ENCODE measurements around the gene KRT73. TPM values are rescaled to one million over a fixed set of nuclear protein-coding genes. Genes with fewer than 3 reads are reported as not detected.

Gene KRT73
- total RNA-seq (not detected in 2 replicates), polyA plus RNA-seq (not detected in 2 replicates), polyA minus RNA-seq (not detected in 2 replicates), Bru-seq, nascent RNA (not detected), BruChase-seq, experiment 1, labeled RNA remaining after a 6-hour chase (not detected), BruChase-seq, experiment 2, labeled RNA remaining after a 2-hour chase (not detected)
- polyA plus RNA-seq (2011; cell fraction: cytosol; rRNA removed) = not detected in 2 replicates
- not detected in 2 replicates for polyA plus RNA-seq (2011; cell fraction: nucleus; rRNA removed)
- polyA plus RNA-seq (2012) = not detected in 2 replicates
- polyA minus RNA-seq (2011; cell fraction: cytosol; rRNA and poly(A)+ RNA removed) = not detected
- polyA minus RNA-seq (2011; cell fraction: nucleus; rRNA and poly(A)+ RNA removed) = not detected in 2 replicates
- long read RNA-seq = 0 reads

- intact Hi-C loops (cut with micrococcal nuclease) = no loop called here
- DNase-seq (ENCODE audit: low read depth, low spot score) = no peak
- CTCF ChIA-PET = interaction anchor here (1.1 kb wide), 1 partner anchor 261 kb away, joined by 3 read pairs; no protein-coding TSS in a partner anchor
- Histone ChIP-seq H4K20me1 (replicated peaks; ENCODE audit: control insufficient read depth, extremely low read depth, insufficient read depth, low read length) (no peaks in the 10 kb centered on the region), H3K27me3 (ENCODE audit: control insufficient read depth in 2 of 2, insufficient read depth in 2 of 2, low read length in 2 of 2) (peaks cover 2 to 7% of the 10 kb centered on the region in 2 experiments), H3K79me2 (ENCODE audit: control insufficient read depth, insufficient read depth, low read length) (no peaks in the 10 kb centered on the region), H3K9ac (replicated peaks; ENCODE audit: extremely low read depth, insufficient read depth, low read length) (no peak within 1 kb of the TSS), H2AFZ (ENCODE audit: low read depth, low read length) (no peak within 1 kb of the TSS), H3K4me2 (ENCODE audit: insufficient read depth, low read length) (no peak within 1 kb of the TSS), H3K27ac (ENCODE audit: insufficient read depth, low read depth, low read length) (no peak within 1 kb of the TSS), H3K9me1 (replicated peaks; ENCODE audit: control insufficient read depth, extremely low read depth, insufficient read depth, low read length) (no peaks in the 10 kb centered on the region), H3K9me3 (replicated peaks; ENCODE audit: control insufficient read depth, insufficient read depth, low read length) (no peaks in the 10 kb centered on the region), H3K4me3 (replicated peaks in 1 of 3; ENCODE audit: insufficient read depth in 1 of 3, low read depth in 1 of 3, low read length in 3 of 3) (no peak within 1 kb of the TSS), H3K36me3 (ENCODE audit: control insufficient read depth in 2 of 2, extremely low read depth in 1 of 2, insufficient read depth in 2 of 2, low read length in 2 of 2) (no peaks in the 10 kb centered on the region), H3K4me1 (ENCODE audit: control insufficient read depth, extremely low read depth, insufficient read depth, low read length) (no peaks in the 10 kb centered on the region)
- POLR2A ChIA-PET = no interaction called here
- FAIRE-seq = no peak
- dilution Hi-C loops (cut with MboI; ENCODE audit: extremely low pct_ligation_motif_present, low sequenced_read_pairs) = no loop called here
- no TSS peak for BruUV-seq (replicated peaks)
- TF ChIP-seq EZH2 (IDR thresholded peaks at IDR 0.05; ENCODE audit: borderline replicate concordance, low read depth, low read length, severe bottlenecking) = no peak
Measured at GRCh38 chr12:52618216-52618615, at the start of gene KRT73. Gene KRT73, minus strand, starts transcription at chr12:52618559. Its CDS starts 35 bp downstream, at chr12:52618524.

GRCh38 chr12:52667931-52668330 is 49.6 kb upstream of the KRT73 start:
- Histone ChIP-seq H2AFZ (ENCODE audit: low read depth, low read length) (no peak overlapping the region), H3K36me3 (ENCODE audit: control insufficient read depth in 2 of 2, extremely low read depth in 1 of 2, insufficient read depth in 2 of 2, low read length in 2 of 2) (no peaks in the 10 kb centered on the region), H3K27ac (ENCODE audit: insufficient read depth, low read depth, low read length) (no peak overlapping the region), H3K9ac (replicated peaks; ENCODE audit: extremely low read depth, insufficient read depth, low read length) (no peak overlapping the region), H3K9me1 (replicated peaks; ENCODE audit: control insufficient read depth, extremely low read depth, insufficient read depth, low read length) (no peaks in the 10 kb centered on the region), H3K79me2 (ENCODE audit: control insufficient read depth, insufficient read depth, low read length) (no peaks in the 10 kb centered on the region), H3K4me3 (replicated peaks in 1 of 3; ENCODE audit: insufficient read depth in 1 of 3, low read depth in 1 of 3, low read length in 3 of 3) (no peak overlapping the region), H3K4me2 (ENCODE audit: insufficient read depth, low read length) (no peak overlapping the region), H3K9me3 (replicated peaks; ENCODE audit: control insufficient read depth, insufficient read depth, low read length) (no peaks in the 10 kb centered on the region), H3K4me1 (ENCODE audit: control insufficient read depth, extremely low read depth, insufficient read depth, low read length) (no peaks in the 10 kb centered on the region), H3K27me3 (ENCODE audit: control insufficient read depth in 2 of 2, insufficient read depth in 2 of 2, low read length in 2 of 2) (peaks cover 0 to 3% of the 10 kb centered on the region in 2 experiments), H4K20me1 (replicated peaks; ENCODE audit: control insufficient read depth, extremely low read depth, insufficient read depth, low read length) (no peaks in the 10 kb centered on the region)
- FAIRE-seq (no peak), DNase-seq (ENCODE audit: low read depth, low spot score) (no peak)
- POLR2A ChIA-PET = no interaction called here
- intact Hi-C loops (cut with micrococcal nuclease) (no loop called here), dilution Hi-C loops (cut with MboI; ENCODE audit: extremely low pct_ligation_motif_present, low sequenced_read_pairs) (no loop called here)
- TF ChIP-seq EZH2 (IDR thresholded peaks at IDR 0.05; ENCODE audit: borderline replicate concordance, low read depth, low read length, severe bottlenecking) (no peak), POLR2AphosphoS5 (IDR thresholded peaks at IDR 0.05; ENCODE audit: insufficient read depth, low read depth, low read length) (no peak), JUN (IDR thresholded peaks at IDR 0.05; ENCODE audit: borderline replicate concordance, insufficient read depth, insufficient read length, low read depth) (no peak), POLR2A (IDR thresholded peaks at IDR 0.05; ENCODE audit: low read depth, low read length) (no peak), FOS (IDR thresholded peaks at IDR 0.05; ENCODE audit: borderline replicate concordance, insufficient read depth, low read length) (no peak), GATA2 (IDR thresholded peaks at IDR 0.05; ENCODE audit: insufficient read depth, insufficient read length, low read depth, low read length) (no peak), MAX (IDR thresholded peaks at IDR 0.05; ENCODE audit: insufficient read depth, insufficient read length) (no peak), CTCF (IDR thresholded peaks at IDR 0.05; ENCODE audit: extremely low read depth in 1 of 2, insufficient read depth in 1 of 2, low read depth in 1 of 2, low read length in 2 of 2) (no peak), MYC (IDR thresholded peaks at IDR 0.05; ENCODE audit: low read depth, low read length) (no peak)
- no TSS peak for BruUV-seq (replicated peaks)
- CTCF ChIA-PET = no interaction called here
